K562 (cell line): Measurements from ENCODE around the gene FILIP1. TPM values are rescaled to one million over a fixed set of nuclear protein-coding genes. Genes with fewer than 3 reads are reported as not detected.

ENCODE experiments used
- ATAC-seq: fragments of 200-7000 bp; cut with Tn5 transposase; 3 replicates; pipeline ENCODE4 v1.9.1; 2020; ENCODE audit warnings: moderate library complexity
- BruUV-seq: library from RNA; stranded (reverse); fragments of 400-500 nt; replicated peaks from 2 replicates; lab custom pipeline; 2021; lab: Mats Ljungman, UMichigan
- CTCF ChIA-PET: fragments of 300-600 bp; formaldehyde crosslinking; extraction: SDS; loops from one replicate; lab custom pipeline; 2021; ENCODE audit warnings: low intra/inter-chr PET ratio; lab: Yijun Ruan, JAX
- POLR2A ChIA-PET: fragments of 300-600, 350-650 bp; sonication (Branson Sonifier 250); formaldehyde crosslinking; extraction: SDS; loops from one replicate; lab custom pipeline; 2021; ENCODE audit warnings: antibody characterized with exemption, inconsistent platforms; lab: Yijun Ruan, JAX
- DNase-seq, 4 experiments: peaks; one replicate each; pipeline versions ENCODE4 v3.0.0 to v3.0.0-alpha.2; 2011 to 2018; ENCODE audit warnings: low spot score in 3 of 4, mixed read lengths in 3 of 4; ENCODE audit errors: extremely low read depth in 1 of 4
- FAIRE-seq: peaks from 2 replicates; lab custom pipeline; 2011; peaks lifted over from hg19 to GRCh38; lab: Jason Lieb, UNC
- H2AFZ ChIP-seq: 2 replicates; pipeline ENCODE4 v1.6.0; 2011; ENCODE audit warnings: low read depth, low read length, control low read depth, inconsistent platforms
- H3K27ac ChIP-seq: fragments of 200-600 bp; 3 replicates; pipeline ENCODE4 v1.8.0; 2011; ENCODE audit warnings: low read depth, mild to moderate bottlenecking, control low read depth, inconsistent platforms, low read length, moderate library complexity, mixed read lengths; ENCODE audit errors: extremely low read depth
- H3K27me3 ChIP-seq, 2 experiments: fragments of 300-600 bp in 1 of 2; 2 replicates in 1 of 2; 3 replicates in 1 of 2; pipeline versions ENCODE4 v1.6.0 to v1.8.0; 2011; ENCODE audit warnings: inconsistent platforms in 2 of 2, low read length in 2 of 2, mild to moderate bottlenecking in 1 of 2, mixed read lengths in 1 of 2, moderate library complexity in 1 of 2; ENCODE audit not compliant: control insufficient read depth in 2 of 2, insufficient read depth in 2 of 2
- H3K36me3 ChIP-seq: fragments of 300-600 bp; 3 replicates; pipeline ENCODE4 v1.8.0; 2011; ENCODE audit warnings: mild to moderate bottlenecking, low read length, inconsistent platforms; ENCODE audit not compliant: control insufficient read depth, insufficient read depth
- H3K4me1 ChIP-seq, 2 experiments: fragments of 200-600 bp in 1 of 2; replicated peaks in 1 of 2; 2 replicates in 1 of 2; 3 replicates in 1 of 2; pipeline versions ENCODE4 v1.5.1 to v1.8.0; 2011; ENCODE audit warnings: inconsistent platforms in 2 of 2, low read length in 2 of 2, mild to moderate bottlenecking in 1 of 2, mixed read lengths in 1 of 2, moderate library complexity in 1 of 2; ENCODE audit not compliant: control insufficient read depth in 2 of 2, insufficient read depth in 2 of 2
- H3K4me2 ChIP-seq: 2 replicates; pipeline ENCODE4 v1.6.1; 2011; ENCODE audit warnings: low read length, control low read depth, inconsistent platforms, mixed read lengths; ENCODE audit not compliant: insufficient read depth
- H3K4me3 ChIP-seq: fragments of 200-600 bp; sonication (generic), shearing (Covaris generic); 2 replicates; pipeline ENCODE4 v1.5.1; 2016; ENCODE audit warnings: control low read depth, inconsistent platforms
- H3K79me2 ChIP-seq: fragments of 200-600 bp; 3 replicates; pipeline ENCODE4 v1.8.0; 2011; ENCODE audit warnings: low read length, inconsistent platforms; ENCODE audit not compliant: control insufficient read depth, insufficient read depth
- H3K9ac ChIP-seq, 2 experiments: 2 replicates each; pipeline versions ENCODE4 v1.6.0 to v1.6.1; 2011; ENCODE audit warnings: low read depth in 2 of 2, low read length in 2 of 2, control low read depth in 1 of 2, inconsistent platforms in 1 of 2, mild to moderate bottlenecking in 1 of 2, mixed read lengths in 1 of 2; ENCODE audit not compliant: insufficient read depth in 1 of 2
- H3K9me1 ChIP-seq: one replicate; pipeline ENCODE4 v1.6.0; 2011; ENCODE audit warnings: inconsistent platforms, mild to moderate bottlenecking, low read length, moderate library complexity; ENCODE audit not compliant: control insufficient read depth, insufficient read depth
- H3K9me3 ChIP-seq: replicated peaks from 2 replicates; pipeline ENCODE4 v1.5.1; 2011; ENCODE audit warnings: low read depth, low read length, inconsistent platforms; ENCODE audit not compliant: control insufficient read depth, insufficient read depth
- H4K20me1 ChIP-seq: replicated peaks from 2 replicates; pipeline ENCODE4 v1.6.1; 2011; ENCODE audit warnings: low read length, inconsistent platforms, mixed read lengths; ENCODE audit not compliant: control insufficient read depth, insufficient read depth
- ATF6 ChIP-seq: sonication (generic); formaldehyde crosslinking; IDR thresholded peaks from 2 replicates; pipeline ENCODE4 v1.4.0; 2020; ENCODE audit warnings: mild to moderate bottlenecking, missing genetic modification reagents
- CREB3 ChIP-seq: fragments of 450-650 bp; conservative IDR thresholded peaks from 2 replicates; pipeline ENCODE4 v1.6.1; 2016; ENCODE audit warnings: missing genetic modification characterization, low read depth, mild to moderate bottlenecking, missing compliant biosample characterization, moderate library complexity
- GTF2F1 ChIP-seq: IDR thresholded peaks from 2 replicates; pipeline ENCODE4 v1.6.1; 2011; ENCODE audit warnings: low read depth, low read length, improper control_type of control experiment
- HMG20B ChIP-seq: fragments of 250-450 bp; sonication (Bioruptor Pico); IDR thresholded peaks from 2 replicates; pipeline ENCODE4 v1.5.0; 2021; ENCODE audit warnings: mild to moderate bottlenecking
- MLLT1 ChIP-seq, 2 experiments: fragments of 450-650 bp; IDR thresholded peaks; 2 replicates each; pipeline ENCODE4 v1.6.1; 2016
- SRSF1 ChIP-seq: fragments of 200-400 bp; formaldehyde crosslinking; IDR thresholded peaks from 2 replicates; pipeline ENCODE4 v1.6.1; 2017; ENCODE audit warnings: mild to moderate bottlenecking, low read depth, low read length, moderate library complexity
- SRSF3 ChIP-seq: fragments of 200-400 bp; formaldehyde crosslinking; IDR thresholded peaks from 2 replicates; pipeline ENCODE4 v1.6.1; 2016; ENCODE audit warnings: mild to moderate bottlenecking, low read length, moderate library complexity; ENCODE audit not compliant: insufficient read depth
- ZBTB12 ChIP-seq: fragments of 250-450 bp; sonication (Bioruptor Pico); IDR thresholded peaks from 2 replicates; pipeline ENCODE4 v1.4.0; 2020
- ZNF324 ChIP-seq: fragments of 250-450 bp; sonication (Bioruptor Pico); IDR thresholded peaks from 2 replicates; pipeline ENCODE4 v1.4.0; 2020; ENCODE audit warnings: mild to moderate bottlenecking
- ZSCAN32 ChIP-seq: fragments of 450-650 bp; formaldehyde crosslinking; IDR thresholded peaks from 2 replicates; pipeline ENCODE4 v1.4.0; 2020; ENCODE audit warnings: mild to moderate bottlenecking, moderate library complexity
- WGBS: fragments of 100-300 bp; shearing (Covaris generic); methylation state at CpG from one replicate; pipeline ENCODE4 v1.1.6; 2016; ENCODE audit warnings: low coverage, mixed read lengths; ENCODE audit not compliant: insufficient coverage; ENCODE audit errors: missing lambda C conversion rate; 5-methylcytosine and 5-hydroxymethylcytosine counted together
- in situ Hi-C: fragments of 300-500 bp; cut with MboI; formaldehyde crosslinking; loops from 4 replicates; pipeline ENCODE4 v1.15.0; 2018; ENCODE audit warnings: inconsistent platforms, mixed read lengths
- intact Hi-C: fragments of 100-400 bp; cut with micrococcal nuclease; formaldehyde crosslinking; loops from 2 replicates; pipeline ENCODE4 v1.14.2; 2022
- polyA plus RNA-seq, 8 experiments: library from polyadenylated mRNA; depleted of rRNA in 4 of 8; stranded (reverse) in 5 of 8; unstranded in 3 of 8; fragments of >200 nt; fragmentation: Nextera tagmentation in 2 of 8; fragmentation: Illumina TruSeq in 1 of 8; extraction: Ambion mirVana in 2 of 8; extraction: Trizol in 1 of 8; gene quantifications; 2 replicates each; pipeline versions ENCODE4 v1.2.1 to v1.2.3, GENCODE V29; 2011 to 2014; ENCODE audit warnings: inconsistent platforms in 1 of 8, missing spikeins in 1 of 8
- total RNA-seq, 7 experiments: library from RNA; depleted of rRNA in 6 of 7; stranded (reverse); fragments of >200 nt in 6 of 7; fragmentation: Illumina TruSeq in 2 of 7; extraction: Trizol in 2 of 7; gene quantifications; 2 replicates each; pipeline versions ENCODE4 v1.2.1 to v1.2.3, GENCODE V29; 2011 to 2021; ENCODE audit warnings: low replicate concordance in 1 of 7

Gene FILIP1
- total and polyA plus RNA-seq, 9 of the 15 experiments (the other 6 are each of a cell fraction or from before 2014, with no cell fraction given) = 0.03 to 0.25 (median 0.10) TPM; not detected in 1

- H4K20me1 ChIP-seq = no peaks in the 10 kb centered on the region
- ATAC-seq (no peak), FAIRE-seq (no peak), DNase-seq (no peak)
- H2AFZ ChIP-seq = no peak overlapping the region
- no peak overlapping the region for H3K9ac ChIP-seq
- H3K4me1 ChIP-seq = no peaks in the 10 kb centered on the region
- intact Hi-C loops (no loop called here), in situ Hi-C loops (loop anchor here (10.0 kb wide), 1 partner anchor 211 kb away; no protein-coding TSS in a partner anchor)
- no peaks in the 10 kb centered on the region for H3K9me1 ChIP-seq
- no peak overlapping the region for H3K4me3 ChIP-seq
- no peak overlapping the region for H3K4me2 ChIP-seq
- BruUV-seq = no TSS peak
- no peak overlapping the region for H3K27ac ChIP-seq
- no peaks in the 10 kb centered on the region for H3K27me3 ChIP-seq
- no peaks in the 10 kb centered on the region for H3K36me3 ChIP-seq
- H3K79me2 ChIP-seq = no peaks in the 10 kb centered on the region
- ChIA-PET CTCF (no interaction called here), POLR2A (interaction anchor here (0.6 to 1.4 kb wide), 2 partner anchors 12 to 1761 kb away, joined by 3 to 4 read pairs; partner anchors contain the start of gene FILIP1)
- WGBS = 5% methylated on average over 2 of the region's 2 CpGs
- H3K9me3 ChIP-seq = no peaks in the 10 kb centered on the region
- TF ChIP-seq CREB3 (no peak), MLLT1 (IDR thresholded peaks at IDR 0.05) (no peak), SRSF1 (no peak), HMG20B (no peak), SRSF3 (no peak), GTF2F1 (no peak), ATF6 (CRISPR knock-in tag) (no peak), ZNF324 (CRISPR knock-in tag) (no peak), ZBTB12 (CRISPR knock-in tag) (no peak), ZSCAN32 (CRISPR knock-in tag) (no peak)
These were observed 11.8 kb upstream of the FILIP1 start for GRCh38 chr6:75505424-75505823.
